Keratinocyte (primary cell): ENCODE measurements around the gene ACTR1B. TPM values are rescaled to one million over a fixed set of nuclear protein-coding genes. Genes with fewer than 3 reads are reported as not detected.

Experiments
- DNase-seq: peaks from one replicate; pipeline ENCODE4 v3.0.0-alpha.2; 2011; ENCODE audit warnings: low read depth, missing footprints, low spot score
- FAIRE-seq: peaks from 2 replicates; lab custom pipeline; 2011; peaks lifted over from hg19 to GRCh38; lab: Jason Lieb, UNC
- H2AFZ ChIP-seq: 2 replicates; pipeline ENCODE4 v1.6.0; 2012; ENCODE audit warnings: low read length, control low read depth, inconsistent platforms; ENCODE audit not compliant: control insufficient read depth
- H3K27ac ChIP-seq: 2 replicates; pipeline ENCODE4 v1.5.1; 2011; ENCODE audit warnings: low read length; ENCODE audit not compliant: control insufficient read depth, insufficient read depth
- H3K27me3 ChIP-seq: 3 replicates; pipeline ENCODE4 v1.6.0; 2011; ENCODE audit warnings: low read length; ENCODE audit not compliant: control insufficient read depth, insufficient read depth; ENCODE audit errors: extremely low read depth
- H3K36me3 ChIP-seq, 2 experiments: 2 replicates in 1 of 2; 3 replicates in 1 of 2; pipeline ENCODE4 v1.5.1; 2011; ENCODE audit warnings: low read length in 2 of 2, mild to moderate bottlenecking in 1 of 2; ENCODE audit not compliant: control insufficient read depth in 2 of 2, insufficient read depth in 2 of 2; ENCODE audit errors: extremely low read depth in 1 of 2
- H3K4me1 ChIP-seq: 3 replicates; pipeline ENCODE4 v1.5.1; 2011; ENCODE audit warnings: low read length; ENCODE audit not compliant: control insufficient read depth, insufficient read depth; ENCODE audit errors: extremely low read depth
- H3K4me2 ChIP-seq: 3 replicates; pipeline ENCODE4 v1.6.0; 2011; ENCODE audit warnings: low read depth, low read length; ENCODE audit not compliant: control insufficient read depth, insufficient read depth; ENCODE audit errors: extremely low read depth
- H3K4me3 ChIP-seq, 3 experiments: fragments of 200-600 bp in 1 of 3; sonication (generic) in 1 of 3; 2 replicates in 2 of 3; 3 replicates in 1 of 3; pipeline ENCODE4 v1.5.1; 2011 to 2016; ENCODE audit warnings: low read length in 3 of 3, mild to moderate bottlenecking in 3 of 3, control low read depth in 2 of 3, inconsistent platforms in 1 of 3, low read depth in 1 of 3, mixed read lengths in 1 of 3, mixed run types in 1 of 3, moderate library complexity in 1 of 3; ENCODE audit not compliant: control insufficient read depth in 2 of 3, insufficient read depth in 2 of 3; ENCODE audit errors: extremely low read depth in 1 of 3
- H3K79me2 ChIP-seq: 2 replicates; pipeline ENCODE4 v1.6.0; 2012; ENCODE audit warnings: low read length; ENCODE audit not compliant: control insufficient read depth, insufficient read depth
- H3K9ac ChIP-seq: 3 replicates; pipeline ENCODE4 v1.6.0; 2011; ENCODE audit warnings: low read length; ENCODE audit not compliant: control insufficient read depth, insufficient read depth; ENCODE audit errors: extremely low read depth
- H3K9me1 ChIP-seq: 3 replicates; pipeline ENCODE4 v1.6.0; 2011; ENCODE audit warnings: low read length; ENCODE audit not compliant: control insufficient read depth, insufficient read depth; ENCODE audit errors: extremely low read depth
- H3K9me3 ChIP-seq: 2 replicates; pipeline ENCODE4 v1.5.1; 2012; ENCODE audit warnings: low read depth, low read length; ENCODE audit not compliant: control insufficient read depth
- H4K20me1 ChIP-seq: 3 replicates; pipeline ENCODE4 v1.6.0; 2011; ENCODE audit warnings: low read length; ENCODE audit not compliant: control insufficient read depth, insufficient read depth; ENCODE audit errors: extremely low read depth
- EZH2 ChIP-seq: IDR thresholded peaks from one replicate; pipeline ENCODE4 v1.6.1; 2012; ENCODE audit warnings: inconsistent platforms, mild to moderate bottlenecking, low read length, moderate library complexity
- dilution Hi-C: fragments of 300-500 bp; cut with MboI; formaldehyde crosslinking; loops from one replicate; pipeline ENCODE4 v1.7.0; 2020; ENCODE audit warnings: low sequenced_read_pairs; ENCODE audit not compliant: extremely low pct_ligation_motif_present
- polyA plus RNA-seq, 5 experiments: library from polyadenylated mRNA; depleted of rRNA in 3 of 5; stranded (reverse) in 3 of 5; stranded (forward) in 1 of 5; unstranded in 1 of 5; fragments of >200 nt; gene quantifications; 1 replicate in 1 of 5; 2 replicates in 3 of 5; 3 replicates in 1 of 5; pipeline versions ENCODE4 v1.2.1 to v1.2.3, GENCODE V29; 2011 to 2012; ENCODE audit warnings: missing spikeins in 2 of 5, low read depth in 1 of 5, low replicate concordance in 1 of 5
- TF ChIP-seq, protein P1 (sequence below), 3 experiments: IDR thresholded peaks in 1 of 3; conservative IDR thresholded peaks in 1 of 3; optimal IDR thresholded peaks in 1 of 3; 2 replicates in 2 of 3; 3 replicates in 1 of 3; pipeline versions ENCODE3 to v1.5.1; 2011; ENCODE audit warnings: low read length in 3 of 3, mild to moderate bottlenecking in 3 of 3, moderate library complexity in 2 of 3, control low read depth in 1 of 3, inconsistent platforms in 1 of 3; ENCODE audit not compliant: insufficient read depth in 2 of 3; ENCODE audit errors: extremely low read depth in 1 of 3

ACTR1B gene
- polyA plus RNA-seq, 1 donor (not counting 4 experiments of a cell fraction or from before 2014, with no cell fraction given), result 20.6 TPM

DNA sequence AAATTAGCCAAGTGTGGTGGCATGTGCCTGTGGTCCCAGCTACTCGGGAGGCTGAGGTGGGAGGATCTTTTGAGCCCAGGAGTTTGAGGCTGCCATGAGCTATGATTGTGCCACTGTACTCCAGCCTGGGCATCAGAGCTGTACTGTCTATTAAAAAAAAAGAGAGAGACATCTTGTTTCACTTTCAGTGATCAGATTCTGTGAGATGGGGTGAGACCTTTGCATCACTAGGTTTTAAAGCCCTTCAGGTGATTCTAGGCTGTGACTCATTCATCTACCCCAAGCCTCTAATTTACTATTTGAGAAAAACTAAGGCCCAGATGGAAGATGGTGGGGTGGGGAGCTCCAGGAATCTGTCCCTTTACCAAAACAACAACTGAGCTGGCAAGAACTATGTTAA lies 12.8 kb upstream of the ACTR1B start:
- H3K36me3 ChIP-seq, result no peaks in the 10 kb centered on the region
- no peaks in the 10 kb centered on the region for H3K27me3 ChIP-seq
- H3K27ac ChIP-seq, result no peak overlapping the region
- no peaks in the 10 kb centered on the region for H3K9me3 ChIP-seq
- H3K4me3 ChIP-seq, result no peak overlapping the region
- no peaks in the 10 kb centered on the region for H3K79me2 ChIP-seq
- no peak overlapping the region for H3K4me2 ChIP-seq
- no peak overlapping the region for H2AFZ ChIP-seq
- H3K9ac ChIP-seq, result no peak overlapping the region
- H3K4me1 ChIP-seq, result no peaks in the 10 kb centered on the region
- TF ChIP-seq EZH2, result no peak
- TF ChIP-seq, protein P1, sequence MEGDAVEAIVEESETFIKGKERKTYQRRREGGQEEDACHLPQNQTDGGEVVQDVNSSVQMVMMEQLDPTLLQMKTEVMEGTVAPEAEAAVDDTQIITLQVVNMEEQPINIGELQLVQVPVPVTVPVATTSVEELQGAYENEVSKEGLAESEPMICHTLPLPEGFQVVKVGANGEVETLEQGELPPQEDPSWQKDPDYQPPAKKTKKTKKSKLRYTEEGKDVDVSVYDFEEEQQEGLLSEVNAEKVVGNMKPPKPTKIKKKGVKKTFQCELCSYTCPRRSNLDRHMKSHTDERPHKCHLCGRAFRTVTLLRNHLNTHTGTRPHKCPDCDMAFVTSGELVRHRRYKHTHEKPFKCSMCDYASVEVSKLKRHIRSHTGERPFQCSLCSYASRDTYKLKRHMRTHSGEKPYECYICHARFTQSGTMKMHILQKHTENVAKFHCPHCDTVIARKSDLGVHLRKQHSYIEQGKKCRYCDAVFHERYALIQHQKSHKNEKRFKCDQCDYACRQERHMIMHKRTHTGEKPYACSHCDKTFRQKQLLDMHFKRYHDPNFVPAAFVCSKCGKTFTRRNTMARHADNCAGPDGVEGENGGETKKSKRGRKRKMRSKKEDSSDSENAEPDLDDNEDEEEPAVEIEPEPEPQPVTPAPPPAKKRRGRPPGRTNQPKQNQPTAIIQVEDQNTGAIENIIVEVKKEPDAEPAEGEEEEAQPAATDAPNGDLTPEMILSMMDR (optimal IDR thresholded peaks at IDR 0.05 in 1 of 3, IDR thresholded peaks at IDR 0.05 in 1 of 3, conservative IDR thresholded peaks at IDR 0.05 in 1 of 3; ENCODE audit: extremely low read depth in 1 of 3, insufficient read depth in 2 of 3, low read length in 3 of 3), result no peak
- H3K9me1 ChIP-seq, result no peaks in the 10 kb centered on the region
- no peak for FAIRE-seq
- H4K20me1 ChIP-seq, result no peaks in the 10 kb centered on the region
- no peak for DNase-seq
- dilution Hi-C loops, result no loop called here

DNA sequence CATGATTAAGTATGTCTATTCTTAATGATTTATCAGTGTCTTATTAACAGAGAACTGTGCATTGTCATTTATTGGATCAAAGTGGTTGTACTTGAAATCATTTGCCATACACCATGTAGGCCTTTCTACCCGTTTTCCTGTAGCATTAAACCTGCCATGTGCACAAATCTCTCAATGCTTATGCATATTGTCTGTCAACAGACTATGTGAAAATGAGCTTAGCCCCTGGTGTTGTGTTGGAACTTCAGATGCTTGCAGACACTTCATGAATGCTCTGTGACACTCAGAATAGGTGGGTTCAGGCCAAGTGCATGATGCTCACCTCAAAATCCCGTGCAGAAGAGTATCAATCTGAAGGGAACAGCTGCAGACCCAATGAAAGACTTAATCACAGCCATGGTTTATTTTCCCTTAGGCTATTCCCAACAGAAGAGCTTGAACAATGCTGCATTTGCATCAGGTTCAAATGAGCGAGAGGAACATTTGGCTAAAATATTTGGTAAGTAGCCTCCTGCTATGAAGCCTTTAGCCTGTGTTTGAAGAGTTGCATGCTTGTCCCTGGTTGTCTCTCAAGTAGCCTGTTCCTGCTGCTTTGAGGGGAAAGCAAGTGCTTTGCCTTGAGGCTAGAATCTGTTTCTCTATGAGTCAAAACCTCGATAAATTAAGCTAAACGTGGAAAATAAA lies 11.7 kb upstream of the ACTR1B start:
- Histone ChIP-seq H3K9me3 (no peaks in the 10 kb centered on the region), H3K27me3 (no peaks in the 10 kb centered on the region), H4K20me1 (no peaks in the 10 kb centered on the region), H3K36me3 (no peaks in the 10 kb centered on the region), H2AFZ (no peak overlapping the region), H3K9me1 (no peaks in the 10 kb centered on the region), H3K4me1 (no peaks in the 10 kb centered on the region), H3K4me2 (no peak overlapping the region), H3K79me2 (no peaks in the 10 kb centered on the region), H3K27ac (no peak overlapping the region), H3K4me3 (no peak overlapping the region), H3K9ac (no peak overlapping the region)
- TF ChIP-seq EZH2, result no peak
- TF ChIP-seq, protein P1 (optimal IDR thresholded peaks at IDR 0.05 in 1 of 3, IDR thresholded peaks at IDR 0.05 in 1 of 3, conservative IDR thresholded peaks at IDR 0.05 in 1 of 3; ENCODE audit: extremely low read depth in 1 of 3, insufficient read depth in 2 of 3, low read length in 3 of 3), result no peak
- no peak for DNase-seq
- dilution Hi-C loops, result no loop called here
- FAIRE-seq, result no peak
